ENCODE measurements around the gene TCF23. TPM values are rescaled to one million over a fixed set of nuclear protein-coding genes. Genes with fewer than 3 reads are reported as not detected.

The TCF23 gene
- total and polyA plus RNA-seq, 12 donors: 0.05 to 0.21 (median 0.08) TPM; not detected in 2

- no peak for TF ChIP-seq CTCF (IDR thresholded peaks at IDR 0.05)
- Histone ChIP-seq H3K27ac (no peak overlapping the region), H3K27me3 (peaks cover 0 to 7% (median 0%) of the 10 kb centered on the region in 7 donors), H3K9me3 (no peaks in the 10 kb centered on the region), H3K4me1 (no peaks in the 10 kb centered on the region), H3K4me3 (no peak overlapping the region), H3K36me3 (no peaks in the 10 kb centered on the region)
- DNase-seq: no peak
- WGBS, 2 donors: 71 to 73% methylated on average over 6 of the region's 6 CpGs
- peak in 1 of 8 donors; percentile 26 for ATAC-seq
- intact Hi-C loops (cut with DNase I): no loop called here
Measured at GRCh38 chr2:27159271-27159670, 10.5 kb downstream of the TCF23 start.

- Histone ChIP-seq H3K9me3 (no peaks in the 10 kb centered on the region), H3K27ac (no peak overlapping the region), H3K4me1 (no peaks in the 10 kb centered on the region), H3K36me3 (no peaks in the 10 kb centered on the region), H3K4me3 (no peak overlapping the region), H3K27me3 (peaks cover 0 to 7% (median 0%) of the 10 kb centered on the region in 7 donors)
- intact Hi-C loops (cut with DNase I): no loop called here
- 84 to 85% methylated on average over 9 of the region's 9 CpGs for WGBS, 2 donors
- no peak for TF ChIP-seq CTCF (IDR thresholded peaks at IDR 0.05)
- no peak for ATAC-seq
- no peak for DNase-seq
Measured at GRCh38 chr2:27160191-27160590, 11.4 kb downstream of the TCF23 start.

- intact Hi-C loops (cut with DNase I): no loop called here
- TF ChIP-seq CTCF (IDR thresholded peaks at IDR 0.05): no peak
- H3K4me3 ChIP-seq: no peak overlapping the region
- DNase-seq (no peak), ATAC-seq (no peak)
- 83 to 85% methylated on average over 15 of the region's 15 CpGs for WGBS, 2 donors
- peaks cover 0 to 7% (median 0%) of the 10 kb centered on the region in 7 donors for H3K27me3 ChIP-seq
- no peaks in the 10 kb centered on the region for H3K36me3 ChIP-seq
- no peak overlapping the region for H3K27ac ChIP-seq
- H3K4me1 ChIP-seq: no peaks in the 10 kb centered on the region
- no peaks in the 10 kb centered on the region for H3K9me3 ChIP-seq
Measured at GRCh38 chr2:27162151-27163121, 13.6 kb downstream of the TCF23 start.

GRCh38 chr2:27164960-27165763, 16.4 kb downstream of the TCF23 start:
- intact Hi-C loops (cut with DNase I): no loop called here
- 82 to 87% methylated on average over 8 of the region's 8 CpGs for WGBS, 2 donors
- Histone ChIP-seq H3K36me3 (no peaks in the 10 kb centered on the region), H3K9me3 (no peaks in the 10 kb centered on the region), H3K4me3 (no peak overlapping the region), H3K27ac (no peak overlapping the region), H3K4me1 (peaks cover 0 to 9% (median 0%) of the 10 kb centered on the region in 9 donors), H3K27me3 (peaks cover 0 to 3% (median 0%) of the 10 kb centered on the region in 7 donors)
- ATAC-seq (no peak), DNase-seq (no peak)
- no peak for TF ChIP-seq CTCF (IDR thresholded peaks at IDR 0.05)
